ENCODE data around the gene AVEN.

DNA sequence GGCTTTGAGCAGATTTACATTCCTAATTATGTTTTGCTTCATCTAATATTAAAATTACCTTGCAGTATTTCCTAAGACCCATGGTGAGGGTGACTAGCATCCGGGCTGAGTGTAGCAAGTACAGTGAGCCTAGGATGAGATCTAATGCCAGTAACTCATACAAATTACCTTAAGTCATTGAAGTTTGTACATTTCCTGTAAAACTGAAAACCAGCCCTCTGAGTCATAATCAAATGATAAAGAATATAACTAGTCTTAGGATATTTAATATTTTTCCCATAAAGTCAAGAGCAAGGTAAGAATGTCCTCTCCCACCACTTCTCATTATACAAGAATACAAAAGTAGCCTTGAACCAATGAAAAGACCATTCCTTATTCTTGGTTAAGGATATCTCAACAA, 125.5 kb downstream of the AVEN start:
- no peak for TF ChIP-seq GATA2 (IDR thresholded peaks at IDR 0.05; ENCODE audit: low read depth, low read length)
- no peak for TF ChIP-seq GATA3 (IDR thresholded peaks at IDR 0.05; ENCODE audit: low read depth, low read length)
